Measurements from ENCODE around the gene ZNF362. TPM values are rescaled to one million over a fixed set of nuclear protein-coding genes. Genes with fewer than 3 reads are reported as not detected.
"Not testable (repeated sequence)": the region's sequence is repeated elsewhere in the genome, so short reads cannot be mapped to it uniquely, and the experiment has no call there.

Gene ZNF362
- polyA plus RNA-seq, 1 of the 3 experiments (the other 2 are of a cell fraction) = 17.1 TPM

DNA sequence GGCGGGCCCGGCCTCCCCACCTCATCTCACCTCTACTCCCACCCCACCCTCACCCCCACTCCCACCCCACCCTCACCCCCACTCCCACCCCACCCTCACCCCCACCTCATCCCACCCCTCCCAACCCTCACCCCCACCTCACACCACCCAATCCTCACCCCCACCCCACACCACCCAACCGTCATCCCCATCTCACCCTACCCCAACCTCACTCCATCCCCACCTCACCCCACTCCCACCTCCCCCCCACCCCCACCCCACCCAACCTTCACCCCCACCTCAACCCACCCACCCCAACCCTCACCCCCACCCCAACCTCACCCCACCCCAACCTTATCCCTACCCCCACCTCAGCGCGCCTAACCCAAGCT is 51.2 kb downstream of the ZNF362 start:
- CTCF ChIA-PET = interaction anchor here (1.9 kb wide), 1 partner anchor 9 kb away, joined by 9 read pairs; no protein-coding TSS in a partner anchor
- WGBS (ENCODE audit: low lambda C conversion rate) = 89% methylated on average over 5 of the region's 5 CpGs

GRCh38 chr1:33309351-33309750 is 53.1 kb downstream of the ZNF362 start:
- H3K27ac ChIP-seq (ENCODE audit: low read depth in 2 of 2, low read length in 1 of 2); H3K9ac ChIP-seq; POLR2A ChIA-PET; H3K4me1 ChIP-seq (ENCODE audit: control insufficient read depth in 1 of 2, insufficient read depth in 2 of 2, low read depth in 1 of 2, low read length in 1 of 2); DNase-seq; H3K4me3 ChIP-seq (ENCODE audit: low read depth in 2 of 2, low read length in 1 of 2); H2AFZ ChIP-seq (ENCODE audit: low read depth); H3K79me2 ChIP-seq (ENCODE audit: insufficient read depth); H3K4me2 ChIP-seq; H3K9me2 ChIP-seq; CTCF ChIA-PET; H3K9me3 ChIP-seq; H3K36me3 ChIP-seq (replicated peaks in 1 of 2; ENCODE audit: control insufficient read depth in 1 of 2, insufficient read depth in 2 of 2, low read length in 1 of 2); H3F3A ChIP-seq (replicated peaks; ENCODE audit: insufficient read depth); H3K27me3 ChIP-seq (ENCODE audit: insufficient read depth); H4K20me1 ChIP-seq (ENCODE audit: insufficient read depth): not testable (repeated sequence)
- WGBS (ENCODE audit: low lambda C conversion rate) = 93% methylated on average over 15 of the region's 32 CpGs

More for the DNA sequence above, 51.2 kb downstream of the ZNF362 start:
- no peaks in the 10 kb centered on the region for H3K79me2 ChIP-seq (ENCODE audit: insufficient read depth)
- no peak overlapping the region for H3K27ac ChIP-seq (ENCODE audit: low read depth in 2 of 2, low read length in 1 of 2)
- H3K4me2 ChIP-seq = no peak overlapping the region
- no peaks in the 10 kb centered on the region for H4K20me1 ChIP-seq (ENCODE audit: insufficient read depth)
- H3K4me3 ChIP-seq (ENCODE audit: low read depth in 2 of 2, low read length in 1 of 2) = no peak overlapping the region
- H3K9ac ChIP-seq = no peak overlapping the region
- H3F3A ChIP-seq (replicated peaks; ENCODE audit: insufficient read depth) = no peaks in the 10 kb centered on the region
- no peaks in the 10 kb centered on the region for H3K9me3 ChIP-seq
- no peaks in the 10 kb centered on the region for H3K9me2 ChIP-seq
- H2AFZ ChIP-seq (ENCODE audit: low read depth) = no peak overlapping the region
- DNase-seq = no peak
- H3K36me3 ChIP-seq (replicated peaks in 1 of 2; ENCODE audit: control insufficient read depth in 1 of 2, insufficient read depth in 2 of 2, low read length in 1 of 2) = peaks cover 0 to 2% of the 10 kb centered on the region in 2 experiments
- H3K27me3 ChIP-seq (ENCODE audit: insufficient read depth) = no peaks in the 10 kb centered on the region
- no peaks in the 10 kb centered on the region; a peak in 1 of 4 replicates for H3K4me1 ChIP-seq (ENCODE audit: control insufficient read depth in 1 of 2, insufficient read depth in 2 of 2, low read depth in 1 of 2, low read length in 1 of 2)
- POLR2A ChIA-PET = no interaction called here
- no peak for TF ChIP-seq RAD21 (IDR thresholded peaks at IDR 0.05; ENCODE audit: low read length)
- TF ChIP-seq POLR2AphosphoS5 (IDR thresholded peaks at IDR 0.05; ENCODE audit: low read depth, low read length) = no peak
- TF ChIP-seq FOXJ3 (CRISPR knock-in tag; IDR thresholded peaks at IDR 0.05) = no peak
- TF ChIP-seq FOSL2 (IDR thresholded peaks at IDR 0.05; ENCODE audit: borderline replicate concordance, low read depth) = no peak
- TF ChIP-seq MEF2A (IDR thresholded peaks at IDR 0.05; ENCODE audit: borderline replicate concordance, low read depth) = no peak
- no peak for TF ChIP-seq CHD2 (IDR thresholded peaks at IDR 0.05; ENCODE audit: low read length, partially characterized antibody)
- TF ChIP-seq, protein P1, sequence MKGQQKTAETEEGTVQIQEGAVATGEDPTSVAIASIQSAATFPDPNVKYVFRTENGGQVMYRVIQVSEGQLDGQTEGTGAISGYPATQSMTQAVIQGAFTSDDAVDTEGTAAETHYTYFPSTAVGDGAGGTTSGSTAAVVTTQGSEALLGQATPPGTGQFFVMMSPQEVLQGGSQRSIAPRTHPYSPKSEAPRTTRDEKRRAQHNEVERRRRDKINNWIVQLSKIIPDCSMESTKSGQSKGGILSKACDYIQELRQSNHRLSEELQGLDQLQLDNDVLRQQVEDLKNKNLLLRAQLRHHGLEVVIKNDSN (IDR thresholded peaks at IDR 0.05; ENCODE audit: borderline replicate concordance, low read depth) = no peak
- TF ChIP-seq GABPA (IDR thresholded peaks at IDR 0.05; ENCODE audit: low read depth) = no peak
- no peak for TF ChIP-seq REST (IDR thresholded peaks at IDR 0.05; ENCODE audit: low read depth, low read length)
- no peak for TF ChIP-seq GATA2 (CRISPR knock-in tag; IDR thresholded peaks at IDR 0.05)
- TF ChIP-seq, protein P2, sequence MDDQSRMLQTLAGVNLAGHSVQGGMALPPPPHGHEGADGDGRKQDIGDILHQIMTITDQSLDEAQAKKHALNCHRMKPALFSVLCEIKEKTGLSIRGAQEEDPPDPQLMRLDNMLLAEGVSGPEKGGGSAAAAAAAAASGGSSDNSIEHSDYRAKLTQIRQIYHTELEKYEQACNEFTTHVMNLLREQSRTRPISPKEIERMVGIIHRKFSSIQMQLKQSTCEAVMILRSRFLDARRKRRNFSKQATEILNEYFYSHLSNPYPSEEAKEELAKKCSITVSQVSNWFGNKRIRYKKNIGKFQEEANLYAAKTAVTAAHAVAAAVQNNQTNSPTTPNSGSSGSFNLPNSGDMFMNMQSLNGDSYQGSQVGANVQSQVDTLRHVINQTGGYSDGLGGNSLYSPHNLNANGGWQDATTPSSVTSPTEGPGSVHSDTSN (IDR thresholded peaks at IDR 0.05) = no peak
- TF ChIP-seq FOXM1 (IDR thresholded peaks at IDR 0.05; ENCODE audit: low read depth) = no peak
- TF ChIP-seq RFX5 (IDR thresholded peaks at IDR 0.05; ENCODE audit: low read length) = no peak
- TF ChIP-seq SIN3A (IDR thresholded peaks at IDR 0.05; ENCODE audit: borderline replicate concordance, low read depth, low read length) = no peak
- TF ChIP-seq JUND (IDR thresholded peaks at IDR 0.05) = no peak

Measured in SK-N-SH (cell line).